Inflammatory macrophage (primary cell): ENCODE measurements around the gene KRTDAP.
A peak's percentile ranks its signal among the peaks of the same experiment; 100 is the strongest.
"Not testable (repeated sequence)": the region's sequence is repeated elsewhere in the genome, so short reads cannot be mapped to it uniquely, and the experiment has no call there.

Source experiments
- DNase-seq, 2 donors: peaks; one replicate each; pipeline ENCODE4 v3.0.0-alpha.2; 2020 to 2022

Gene KRTDAP

GRCh38 chr19:35483089-35483488 lies 7.2 kb downstream of the KRTDAP start:
- no peak for DNase-seq

GRCh38 chr19:35478794-35479677 lies 11.2 kb downstream of the KRTDAP start:
- no peak for DNase-seq

GRCh38 chr19:35476149-35476548 lies 14.1 kb downstream of the KRTDAP start:
- peak in 1 of 2 donors; percentile 8 for DNase-seq

DNA sequence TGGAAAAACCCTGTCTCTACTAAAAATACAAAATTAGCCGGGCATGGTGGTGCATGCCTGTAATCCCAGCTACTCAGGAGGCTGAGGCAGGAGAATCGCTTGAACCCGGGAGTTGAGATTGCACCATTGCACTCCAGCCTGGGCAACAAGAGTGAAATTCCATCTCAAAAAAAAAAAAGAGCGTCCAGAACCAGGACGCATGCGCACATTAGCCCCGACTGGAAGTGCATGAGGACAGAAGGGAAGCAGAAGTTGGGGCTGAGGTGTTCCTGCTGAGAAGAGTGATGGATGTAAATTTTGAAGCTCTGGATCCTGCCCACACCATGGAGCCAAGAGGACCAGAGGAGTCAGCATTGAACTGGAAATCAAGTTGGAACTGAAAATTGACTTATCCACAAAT lies 15.7 kb downstream of the KRTDAP start:
- DNase-seq = not testable (repeated sequence)

DNA sequence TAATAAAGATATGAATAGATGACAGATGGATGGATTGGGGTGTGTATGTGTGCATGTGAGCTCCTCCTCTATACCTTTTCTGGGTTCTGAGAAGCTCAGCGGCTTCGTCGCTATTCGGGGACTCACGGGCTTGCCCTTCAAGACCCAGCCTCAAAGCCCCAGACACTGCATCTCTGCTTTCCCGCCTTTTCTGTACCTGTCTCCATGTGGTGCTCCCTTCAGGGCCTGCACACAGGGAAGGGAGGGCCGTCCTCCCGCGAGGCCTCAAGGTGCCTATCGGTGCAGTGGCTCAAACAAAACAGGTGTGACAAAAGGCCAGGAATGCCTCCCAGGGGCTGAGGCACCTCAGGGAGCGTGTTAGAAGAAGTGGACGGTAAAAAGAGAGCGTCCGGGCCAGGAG lies 16.2 kb downstream of the KRTDAP start:
- DNase-seq = no peak

GRCh38 chr19:35471946-35472345 lies 18.3 kb downstream of the KRTDAP start:
- DNase-seq = no peak

DNA sequence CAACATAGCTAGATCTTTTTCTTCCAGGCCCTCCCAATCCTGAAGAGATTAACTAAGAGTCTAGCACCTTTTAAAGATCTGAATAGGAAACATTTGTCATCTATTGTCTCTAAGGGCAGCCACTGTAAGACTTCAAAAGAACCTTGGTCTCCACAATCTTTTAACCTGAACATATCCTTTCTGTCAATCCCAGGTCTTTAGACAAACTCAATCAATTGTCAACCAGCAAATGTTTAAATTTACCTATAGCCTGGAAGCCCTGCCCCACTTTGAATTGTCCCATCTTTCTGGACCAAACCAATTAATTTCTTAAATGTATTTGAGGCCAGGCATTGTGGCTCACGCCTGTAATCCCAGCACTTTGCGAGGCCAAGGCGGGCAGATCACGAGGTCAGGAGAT lies 19.2 kb downstream of the KRTDAP start:
- DNase-seq = not testable (repeated sequence)

DNA sequence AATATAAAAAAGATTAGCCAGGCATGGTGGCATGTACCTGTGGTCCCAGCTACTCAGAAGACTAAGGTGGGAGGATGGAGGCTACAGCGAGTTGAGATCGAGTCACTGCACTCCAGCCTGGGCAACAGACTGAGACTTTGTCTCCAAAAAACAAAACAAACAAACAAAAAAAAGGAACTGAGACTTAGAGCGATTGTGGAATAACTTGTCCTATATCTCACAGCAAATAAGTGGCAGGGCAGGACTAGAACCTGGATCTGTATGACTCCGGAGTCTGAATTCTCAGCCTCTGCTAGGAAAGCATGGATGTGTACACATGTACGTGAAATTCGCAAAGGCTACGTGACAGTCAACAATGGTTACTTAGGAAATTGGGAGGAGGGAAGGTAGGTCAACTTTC lies 20.1 kb downstream of the KRTDAP start:
- peak; percentile 17 to 19 for DNase-seq

GRCh38 chr19:35468637-35469036 lies 21.6 kb downstream of the KRTDAP start:
- DNase-seq = peak; percentile 59 to 65

- DNase-seq = no peak
Measured at GRCh38 chr19:35466259-35466658, 24.0 kb downstream of the KRTDAP start.

- DNase-seq = peak in 1 of 2 donors; percentile 16
Measured at GRCh38 chr19:35462956-35463355, 27.3 kb downstream of the KRTDAP start.

GRCh38 chr19:35462476-35462953 lies 27.7 kb downstream of the KRTDAP start:
- peak; percentile 71 to 72 for DNase-seq

DNA sequence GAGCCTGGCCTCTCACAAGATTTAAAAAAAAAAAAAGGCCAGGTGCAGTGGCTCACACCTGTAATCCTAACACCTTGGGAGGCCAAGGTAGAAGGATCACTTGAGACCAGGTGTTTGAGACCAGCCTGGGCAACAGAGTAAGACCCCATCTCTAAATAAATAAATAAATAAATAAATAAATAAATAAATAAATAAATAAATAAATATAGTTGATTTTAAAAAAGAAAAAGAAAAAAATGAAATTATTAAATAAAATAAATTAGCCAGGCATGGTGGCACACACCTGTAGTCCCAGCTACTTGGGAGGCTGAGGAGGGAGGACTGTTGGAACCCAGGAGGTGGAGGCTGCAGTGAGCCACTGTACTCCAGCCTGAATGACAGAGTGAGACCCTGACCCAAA lies 28.5 kb downstream of the KRTDAP start:
- not testable (repeated sequence) for DNase-seq

DNA sequence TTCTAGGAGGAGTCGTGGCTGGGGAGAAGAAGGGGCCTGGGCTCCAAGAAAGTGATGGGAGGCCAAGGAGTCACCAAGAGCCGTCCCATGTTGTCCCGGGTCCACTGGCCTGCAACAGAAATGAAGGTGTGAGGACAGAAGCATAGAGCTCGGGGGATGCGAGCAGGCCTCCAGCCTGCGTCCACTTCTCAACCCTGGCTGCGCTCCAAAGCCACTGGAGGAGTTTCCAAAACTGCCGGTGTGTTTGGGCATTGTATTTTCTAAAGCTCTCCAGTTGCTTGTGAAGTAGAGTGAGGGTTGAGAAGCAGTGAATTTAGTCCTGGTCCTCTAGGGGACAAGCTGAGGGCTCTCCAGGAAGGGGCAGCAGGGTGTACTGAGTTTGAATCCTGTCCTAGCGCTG lies 29.2 kb downstream of the KRTDAP start:
- DNase-seq = no peak

GRCh38 chr19:35460608-35461007 lies 29.7 kb downstream of the KRTDAP start:
- peak; percentile 13 to 38 for DNase-seq

GRCh38 chr19:35459414-35460082 lies 30.7 kb downstream of the KRTDAP start:
- DNase-seq = no peak

- peak; percentile 37 to 51 for DNase-seq
Measured at GRCh38 chr19:35458731-35459391, 31.4 kb downstream of the KRTDAP start.

DNA sequence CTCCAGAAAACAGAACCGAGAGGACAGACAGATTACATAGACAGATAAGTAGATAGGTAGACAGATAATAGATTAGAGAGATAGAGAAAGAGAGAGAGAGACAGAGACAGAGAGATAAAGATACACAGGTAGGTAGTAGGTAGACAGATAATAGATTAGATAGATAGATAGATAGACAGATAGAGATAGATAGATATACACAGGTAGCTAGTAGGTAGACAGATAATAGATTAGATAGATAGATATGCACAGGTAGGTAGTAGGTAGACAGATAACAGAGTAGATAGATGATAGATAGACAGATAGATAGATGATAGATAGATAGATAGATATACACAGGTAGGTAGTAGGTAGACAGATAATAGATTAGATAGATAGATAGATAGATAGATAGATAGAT lies 32.1 kb downstream of the KRTDAP start:
- no peak for DNase-seq

DNA sequence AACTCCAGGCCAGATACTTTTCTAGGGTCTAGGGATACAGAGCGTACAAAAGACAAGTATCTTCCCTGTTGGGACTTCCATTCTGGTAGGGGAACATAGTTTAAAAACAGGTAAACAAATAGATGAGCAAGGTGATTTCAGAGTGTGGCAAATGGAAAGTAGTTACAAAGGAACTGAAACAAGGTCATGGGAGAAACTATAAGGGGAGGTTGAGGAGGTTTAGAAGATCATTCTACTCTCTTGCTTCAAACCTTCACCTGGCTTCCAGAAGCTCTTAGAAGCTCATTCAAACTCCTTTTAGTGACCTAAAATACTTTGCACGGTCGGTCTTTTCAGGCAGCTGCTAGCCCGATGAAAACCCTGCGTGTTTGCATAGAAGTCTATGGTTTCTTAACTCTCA lies 33.1 kb downstream of the KRTDAP start:
- DNase-seq = no peak

- no peak for DNase-seq
Measured at GRCh38 chr19:35455616-35456201, 34.6 kb downstream of the KRTDAP start.

GRCh38 chr19:35454663-35455062 lies 35.6 kb downstream of the KRTDAP start:
- no peak for DNase-seq

DNA sequence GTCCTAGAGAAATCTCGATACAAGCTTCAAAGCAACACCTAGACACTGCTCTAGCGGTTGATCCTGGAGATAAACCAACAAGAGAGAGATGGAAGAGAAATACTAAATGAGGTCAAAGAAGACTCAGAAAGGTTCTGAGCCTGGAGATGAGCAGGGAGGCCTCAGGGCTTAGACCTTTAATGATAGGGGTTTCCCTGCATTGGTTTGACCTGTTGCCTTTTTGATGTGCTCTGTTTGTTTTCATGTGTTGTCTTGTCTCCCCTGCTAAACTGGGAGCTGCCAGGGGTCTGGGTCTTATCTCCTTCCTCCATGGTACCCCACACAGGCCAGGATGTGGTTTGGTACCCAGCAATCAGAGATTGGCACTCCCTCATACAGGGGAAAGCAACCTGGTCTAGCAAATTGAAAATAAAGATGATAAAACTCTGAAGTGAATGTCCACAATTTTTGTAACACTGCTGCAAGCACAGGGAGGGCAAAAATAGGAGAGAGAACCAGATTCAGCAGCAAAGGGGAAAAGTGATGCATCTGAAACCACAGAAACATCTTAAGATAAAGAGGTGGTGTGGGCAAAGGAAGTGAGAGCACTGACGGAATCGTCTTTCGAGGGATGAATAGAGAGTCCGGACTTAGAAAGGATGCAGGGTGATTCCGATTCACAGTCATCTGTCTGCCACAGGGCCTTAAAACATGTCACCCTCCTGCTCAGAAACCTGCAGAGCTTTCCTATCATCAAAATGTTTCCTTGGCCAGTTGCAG lies 38.7 kb downstream of the KRTDAP start:
- no peak for DNase-seq
